DND-41 (cell line): ENCODE measurements around the gene ADGRF1.

Experiments used
- ATAC-seq: fragments of 200-7000 bp; cut with Tn5 transposase; 3 replicates; pipeline ENCODE4 v1.9.1; 2021; ENCODE audit warnings: low read depth; ENCODE audit not compliant: insufficient read depth
- DNase-seq: peaks from one replicate; pipeline ENCODE4 v3.0.0-alpha.2; 2020
- H2AFZ ChIP-seq: 2 replicates; pipeline ENCODE4 v1.6.0; 2012; ENCODE audit warnings: low read depth, low read length
- H3K27ac ChIP-seq: 2 replicates; pipeline ENCODE4 v1.5.1; 2012; ENCODE audit warnings: low read length, inconsistent platforms
- H3K27me3 ChIP-seq: fragments of 200-600 bp; sonication (generic); 2 replicates; pipeline ENCODE4 v1.6.0; 2012; ENCODE audit warnings: low read length, mild to moderate bottlenecking, inconsistent platforms; ENCODE audit not compliant: insufficient read depth, poor library complexity
- H3K36me3 ChIP-seq: 2 replicates; pipeline ENCODE4 v1.5.1; 2012; ENCODE audit warnings: low read length, inconsistent platforms; ENCODE audit not compliant: insufficient read depth
- H3K4me1 ChIP-seq: 2 replicates; pipeline ENCODE4 v1.5.1; 2012; ENCODE audit warnings: mild to moderate bottlenecking, low read length; ENCODE audit not compliant: insufficient read depth
- H3K4me2 ChIP-seq: 2 replicates; pipeline ENCODE4 v1.6.0; 2012; ENCODE audit warnings: mild to moderate bottlenecking, moderate library complexity, low read length, inconsistent platforms; ENCODE audit not compliant: insufficient read depth
- H3K4me3 ChIP-seq, 2 experiments: fragments of 200-600 bp in 1 of 2; shearing (Covaris generic) in 1 of 2; 2 replicates each; pipeline ENCODE4 v1.5.1; 2012 to 2016; ENCODE audit warnings: inconsistent platforms in 2 of 2, low read length in 2 of 2, mild to moderate bottlenecking in 2 of 2, low read depth in 1 of 2, moderate library complexity in 1 of 2
- H3K79me2 ChIP-seq: 2 replicates; pipeline ENCODE4 v1.6.0; 2012; ENCODE audit warnings: low read length, inconsistent platforms; ENCODE audit not compliant: insufficient read depth
- H3K9ac ChIP-seq: 2 replicates; pipeline ENCODE4 v1.6.0; 2012; ENCODE audit warnings: low read depth, mild to moderate bottlenecking, inconsistent platforms, low read length, moderate library complexity
- H3K9me3 ChIP-seq: 2 replicates; pipeline ENCODE4 v1.5.1; 2012; ENCODE audit warnings: low read length, moderate library complexity, mild to moderate bottlenecking, inconsistent platforms; ENCODE audit not compliant: insufficient read depth, severe bottlenecking
- H4K20me1 ChIP-seq: 2 replicates; pipeline ENCODE4 v1.6.0; 2012; ENCODE audit warnings: low read length; ENCODE audit not compliant: insufficient read depth
- EZH2 ChIP-seq: IDR thresholded peaks from 3 replicates; pipeline ENCODE4 v1.6.1; 2012; ENCODE audit warnings: borderline replicate concordance, low read depth, mild to moderate bottlenecking, moderate library complexity, low read length, inconsistent platforms; ENCODE audit not compliant: severe bottlenecking
- TF ChIP-seq, protein P1 (sequence below): IDR thresholded peaks from 2 replicates; pipeline ENCODE4 v1.5.1; 2012; ENCODE audit warnings: borderline replicate concordance, low read length, moderate library complexity, mild to moderate bottlenecking; ENCODE audit not compliant: poor library complexity, severe bottlenecking; ENCODE audit errors: extremely low read depth

The ADGRF1 gene

DNA sequence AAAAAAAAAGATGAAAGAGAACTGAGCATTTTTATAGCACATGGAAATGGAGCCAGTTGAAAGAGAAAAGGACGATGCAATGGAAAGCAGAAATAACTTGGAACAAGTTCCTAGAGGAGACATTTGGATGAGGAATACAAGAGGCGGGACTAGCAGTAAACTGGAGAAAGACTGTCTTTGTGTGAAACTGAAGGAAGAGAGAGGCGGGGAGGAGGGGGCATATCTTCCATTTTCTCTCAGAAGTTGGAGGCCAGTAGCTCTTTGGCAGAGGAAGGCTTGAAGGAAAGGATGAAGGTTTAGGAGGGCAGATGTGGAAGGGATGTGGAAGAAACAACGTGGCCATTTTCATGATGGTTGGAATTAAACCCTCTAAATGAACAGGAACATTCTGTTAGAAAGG, 33.0 kb upstream of the ADGRF1 start:
- Histone ChIP-seq H3K4me1 (0 out of 2 replicates have a peak, but pooled peaks cover 2% of the 10 kb centered on the region), H3K9me3 (no peaks in the 10 kb centered on the region), H3K4me3 (no peak overlapping the region), H3K27me3 (peaks cover 15% of the 10 kb centered on the region), H3K36me3 (no peaks in the 10 kb centered on the region), H3K4me2 (no peak overlapping the region), H2AFZ (no peak overlapping the region), H3K79me2 (no peaks in the 10 kb centered on the region), H3K9ac (no peak overlapping the region), H4K20me1 (no peaks in the 10 kb centered on the region), H3K27ac (no peak overlapping the region)
- no peak for DNase-seq
- ATAC-seq = no peak
- TF ChIP-seq EZH2 = no peak
- TF ChIP-seq, protein P1, sequence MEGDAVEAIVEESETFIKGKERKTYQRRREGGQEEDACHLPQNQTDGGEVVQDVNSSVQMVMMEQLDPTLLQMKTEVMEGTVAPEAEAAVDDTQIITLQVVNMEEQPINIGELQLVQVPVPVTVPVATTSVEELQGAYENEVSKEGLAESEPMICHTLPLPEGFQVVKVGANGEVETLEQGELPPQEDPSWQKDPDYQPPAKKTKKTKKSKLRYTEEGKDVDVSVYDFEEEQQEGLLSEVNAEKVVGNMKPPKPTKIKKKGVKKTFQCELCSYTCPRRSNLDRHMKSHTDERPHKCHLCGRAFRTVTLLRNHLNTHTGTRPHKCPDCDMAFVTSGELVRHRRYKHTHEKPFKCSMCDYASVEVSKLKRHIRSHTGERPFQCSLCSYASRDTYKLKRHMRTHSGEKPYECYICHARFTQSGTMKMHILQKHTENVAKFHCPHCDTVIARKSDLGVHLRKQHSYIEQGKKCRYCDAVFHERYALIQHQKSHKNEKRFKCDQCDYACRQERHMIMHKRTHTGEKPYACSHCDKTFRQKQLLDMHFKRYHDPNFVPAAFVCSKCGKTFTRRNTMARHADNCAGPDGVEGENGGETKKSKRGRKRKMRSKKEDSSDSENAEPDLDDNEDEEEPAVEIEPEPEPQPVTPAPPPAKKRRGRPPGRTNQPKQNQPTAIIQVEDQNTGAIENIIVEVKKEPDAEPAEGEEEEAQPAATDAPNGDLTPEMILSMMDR = no peak

DNA sequence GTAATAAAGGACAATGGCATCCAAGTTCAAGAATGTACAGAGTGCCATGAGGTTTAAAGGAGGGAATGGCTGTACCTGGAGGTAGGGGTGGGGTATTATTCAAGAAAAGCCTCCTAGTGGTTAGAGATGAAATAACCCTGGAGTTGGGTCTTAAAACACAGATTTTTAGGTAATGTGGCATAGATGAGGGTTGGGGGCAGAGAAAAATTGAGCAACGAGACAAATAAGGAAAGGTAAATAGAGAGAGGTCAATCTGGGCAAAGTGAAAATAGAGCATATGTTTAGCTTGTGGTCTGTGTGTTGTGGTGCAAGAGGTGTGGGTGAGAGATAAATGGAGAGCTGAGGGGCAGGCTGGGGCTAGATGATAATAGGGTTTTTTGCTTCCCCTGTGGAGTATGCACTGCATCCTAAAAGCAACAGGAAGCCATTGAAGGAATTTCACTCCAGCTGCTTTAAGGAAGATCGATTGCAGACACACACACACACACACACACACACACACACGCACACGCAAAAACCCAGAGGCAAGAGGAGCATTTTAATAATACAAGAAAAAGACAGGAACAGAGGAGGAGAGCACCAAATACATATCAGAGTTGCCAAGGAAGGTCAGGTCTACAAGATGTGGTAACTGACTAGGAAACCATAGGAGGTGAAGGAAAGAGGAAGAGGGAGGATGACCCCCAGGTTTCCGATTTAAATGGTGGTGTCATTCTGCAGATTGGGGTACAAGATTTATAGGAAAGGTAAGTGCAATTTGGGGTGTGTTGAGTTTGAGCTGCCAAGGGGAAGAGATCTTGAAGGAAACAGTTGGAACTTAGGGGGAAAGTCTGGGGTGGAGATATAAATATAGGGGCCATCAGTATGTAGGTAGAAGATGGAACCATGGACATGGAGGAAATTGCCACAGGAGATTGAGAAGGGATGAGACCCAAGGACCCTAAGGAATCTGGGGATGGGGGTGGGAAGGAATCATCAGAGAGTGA, 31.3 kb upstream of the ADGRF1 start:
- H3K36me3 ChIP-seq = no peaks in the 10 kb centered on the region
- no peak overlapping the region for H3K27ac ChIP-seq
- 0 out of 2 replicates have a peak, but pooled peaks cover 2% of the 10 kb centered on the region for H3K4me1 ChIP-seq
- H4K20me1 ChIP-seq = no peaks in the 10 kb centered on the region
- DNase-seq (no peak), ATAC-seq (no peak)
- no peak overlapping the region for H3K4me3 ChIP-seq
- H2AFZ ChIP-seq = no peak overlapping the region
- TF ChIP-seq, protein P1 = peak; percentile 31
- TF ChIP-seq EZH2 = no peak
- H3K9ac ChIP-seq = no peak overlapping the region
- H3K4me2 ChIP-seq = no peak overlapping the region
- peaks cover 15% of the 10 kb centered on the region for H3K27me3 ChIP-seq
- no peaks in the 10 kb centered on the region for H3K9me3 ChIP-seq
- H3K79me2 ChIP-seq = no peaks in the 10 kb centered on the region

DNA sequence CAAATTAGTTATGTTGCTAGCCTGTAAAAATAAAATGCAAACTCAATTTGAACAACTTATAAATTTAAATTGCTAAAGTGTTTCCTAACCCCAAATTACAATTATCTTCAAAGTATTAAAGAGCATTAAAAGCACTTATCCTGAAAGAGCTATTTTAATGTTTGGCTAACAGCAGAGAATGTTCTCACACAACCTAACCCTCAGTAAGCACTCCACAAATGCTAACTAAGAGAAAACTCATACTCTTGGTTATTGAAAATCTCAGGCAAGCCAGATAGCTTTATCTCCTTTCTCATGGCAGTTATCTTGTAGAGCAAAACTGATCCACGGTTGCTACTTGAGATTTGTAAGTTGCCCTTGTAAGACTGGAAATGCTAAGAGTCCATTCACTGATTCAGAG, 30.5 kb upstream of the ADGRF1 start:
- TF ChIP-seq, protein P1 = no peak
- no peak for TF ChIP-seq EZH2
- ATAC-seq (no peak), DNase-seq (no peak)
- H4K20me1 ChIP-seq = no peaks in the 10 kb centered on the region
- H3K79me2 ChIP-seq = no peaks in the 10 kb centered on the region
- H2AFZ ChIP-seq = no peak overlapping the region
- H3K27me3 ChIP-seq = peaks cover 15% of the 10 kb centered on the region
- H3K4me2 ChIP-seq = no peak overlapping the region
- no peaks in the 10 kb centered on the region for H3K36me3 ChIP-seq
- no peak overlapping the region for H3K9ac ChIP-seq
- no peak overlapping the region for H3K4me3 ChIP-seq
- H3K4me1 ChIP-seq = 0 out of 2 replicates have a peak, but pooled peaks cover 2% of the 10 kb centered on the region
- no peak overlapping the region for H3K27ac ChIP-seq
- no peaks in the 10 kb centered on the region for H3K9me3 ChIP-seq
